Stimulated activated effector memory CD8-positive, alpha-beta T cell treated with anti-CD3 and anti-CD28 coated beads, Interleukin-12 subunit alpha, Interleukin-12 subunit beta, amount 100 ng/mL, for 72 hours (primary cell): Measurements from ENCODE around the gene NBAS.

Experiments
- ATAC-seq: fragments of 150-1000 bp; cut with Tn5 transposase; 2 replicates; pipeline ENCODE4 v1.10.0; 2021
- DNase-seq, 2 donors: peaks; one replicate each; pipeline ENCODE4 v3.0.0; 2021 to 2022; ENCODE audit warnings: low spot score in 2 of 2
- H3K27ac Mint-ChIP-seq: one replicate; pipeline ENCODE4 v1.8.0; 2022; ENCODE audit warnings: mild to moderate bottlenecking, mixed read lengths
- H3K36me3 Mint-ChIP-seq: one replicate; pipeline ENCODE4 v1.8.0; 2022; ENCODE audit warnings: mild to moderate bottlenecking, mixed read lengths
- H3K4me1 Mint-ChIP-seq: one replicate; pipeline ENCODE4 v1.8.0; 2022; ENCODE audit warnings: mixed read lengths
- H3K4me3 Mint-ChIP-seq: one replicate; pipeline ENCODE4 v1.8.0; 2022; ENCODE audit warnings: mild to moderate bottlenecking, mixed read lengths
- H3K9me3 Mint-ChIP-seq: one replicate; pipeline ENCODE4 v1.8.0; 2022; ENCODE audit warnings: mixed read lengths

NBAS gene

DNA sequence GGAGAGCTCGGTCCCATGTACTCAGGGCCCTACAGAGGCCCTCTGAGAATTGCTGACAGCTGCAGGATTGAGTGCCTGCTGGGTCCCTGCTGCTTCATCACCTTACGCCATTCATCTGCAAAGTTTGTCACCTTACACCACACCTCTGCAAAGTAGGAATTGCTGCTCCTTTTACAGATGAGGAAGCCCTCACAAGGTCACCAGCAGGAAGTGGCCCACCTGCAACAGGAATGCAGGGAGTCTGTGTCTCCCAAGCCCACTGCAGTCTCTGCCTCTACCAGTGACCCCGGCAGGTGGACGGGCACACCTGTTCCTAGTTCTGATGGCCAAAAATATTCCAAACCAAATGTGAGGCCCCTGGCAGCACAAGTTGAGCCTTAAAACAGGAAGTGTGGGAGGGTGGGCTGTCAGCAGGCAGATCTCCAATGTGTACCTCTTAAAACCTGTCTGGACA, 441.4 kb downstream of the NBAS start:
- H3K27ac Mint-ChIP-seq = no peak overlapping the region
- H3K4me1 Mint-ChIP-seq = no peaks in the 10 kb centered on the region
- DNase-seq (no peak), ATAC-seq (no peak)
- no peaks in the 10 kb centered on the region for H3K36me3 Mint-ChIP-seq
- H3K9me3 Mint-ChIP-seq = no peaks in the 10 kb centered on the region
- no peak overlapping the region for H3K4me3 Mint-ChIP-seq

DNA sequence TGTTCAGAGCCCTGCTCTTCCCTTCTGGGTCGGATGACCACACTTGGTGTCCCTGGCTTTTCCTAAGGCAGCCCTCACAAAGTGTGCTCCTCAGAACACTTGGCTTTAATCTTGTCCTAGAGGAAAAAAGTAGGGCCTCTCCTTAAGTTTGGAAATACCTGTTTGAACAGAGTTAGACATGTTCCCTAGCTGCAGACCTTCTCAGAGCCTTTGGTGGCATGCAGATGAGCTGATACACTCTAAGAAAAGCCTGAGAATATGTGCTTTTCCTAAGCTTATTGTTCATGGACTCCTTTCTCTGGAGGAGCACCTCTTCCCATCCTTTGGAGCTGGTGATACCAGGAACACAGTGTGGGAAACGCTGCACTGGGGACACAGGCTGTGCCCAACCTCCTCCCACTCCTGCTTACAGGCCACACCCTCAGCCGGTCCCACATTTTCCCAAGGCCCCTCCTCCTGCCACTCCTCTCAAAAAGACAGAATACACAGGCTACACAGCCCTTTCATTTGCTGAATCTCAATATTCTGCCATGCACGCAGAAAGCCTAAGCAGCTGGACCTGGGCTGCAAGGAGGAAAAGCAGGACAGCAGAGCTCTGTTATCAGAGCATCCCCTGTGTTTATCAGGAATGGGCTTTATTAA, 443.6 kb downstream of the NBAS start:
- Mint-ChIP-seq H3K27ac (no peak overlapping the region), H3K9me3 (peaks cover 5% of the 10 kb centered on the region), H3K4me3 (no peak overlapping the region), H3K4me1 (no peaks in the 10 kb centered on the region), H3K36me3 (no peaks in the 10 kb centered on the region)
- ATAC-seq (no peak), DNase-seq (no peak)
